K562 (cell line): ENCODE data around the gene OR8A1. TPM values are rescaled to one million over a fixed set of nuclear protein-coding genes. Genes with fewer than 3 reads are reported as not detected.
A peak's percentile ranks its signal among the peaks of the same experiment; 100 is the strongest.

Experiments used
- ATAC-seq: fragments of 200-7000 bp; cut with Tn5 transposase; 3 replicates; pipeline ENCODE4 v1.9.1; 2020; ENCODE audit warnings: moderate library complexity
- BruUV-seq: library from RNA; stranded (reverse); fragments of 400-500 nt; replicated peaks from 2 replicates; lab custom pipeline; 2021; lab: Mats Ljungman, UMichigan
- CTCF ChIA-PET: fragments of 300-600 bp; formaldehyde crosslinking; extraction: SDS; loops from one replicate; lab custom pipeline; 2021; ENCODE audit warnings: low intra/inter-chr PET ratio; lab: Yijun Ruan, JAX
- POLR2A ChIA-PET: fragments of 300-600, 350-650 bp; sonication (Branson Sonifier 250); formaldehyde crosslinking; extraction: SDS; loops from one replicate; lab custom pipeline; 2021; ENCODE audit warnings: antibody characterized with exemption, inconsistent platforms; lab: Yijun Ruan, JAX
- DNase-seq, 4 experiments: peaks; one replicate each; pipeline versions ENCODE4 v3.0.0 to v3.0.0-alpha.2; 2011 to 2018; ENCODE audit warnings: low spot score in 3 of 4, mixed read lengths in 3 of 4; ENCODE audit errors: extremely low read depth in 1 of 4
- FAIRE-seq: peaks from 2 replicates; lab custom pipeline; 2011; peaks lifted over from hg19 to GRCh38; lab: Jason Lieb, UNC
- H2AFZ ChIP-seq: 2 replicates; pipeline ENCODE4 v1.6.0; 2011; ENCODE audit warnings: low read depth, low read length, control low read depth, inconsistent platforms
- H3K27ac ChIP-seq: fragments of 200-600 bp; 3 replicates; pipeline ENCODE4 v1.8.0; 2011; ENCODE audit warnings: low read depth, mild to moderate bottlenecking, control low read depth, inconsistent platforms, low read length, moderate library complexity, mixed read lengths; ENCODE audit errors: extremely low read depth
- H3K27me3 ChIP-seq, 2 experiments: fragments of 300-600 bp in 1 of 2; 2 replicates in 1 of 2; 3 replicates in 1 of 2; pipeline versions ENCODE4 v1.6.0 to v1.8.0; 2011; ENCODE audit warnings: inconsistent platforms in 2 of 2, low read length in 2 of 2, mild to moderate bottlenecking in 1 of 2, mixed read lengths in 1 of 2, moderate library complexity in 1 of 2; ENCODE audit not compliant: control insufficient read depth in 2 of 2, insufficient read depth in 2 of 2
- H3K36me3 ChIP-seq: fragments of 300-600 bp; 3 replicates; pipeline ENCODE4 v1.8.0; 2011; ENCODE audit warnings: mild to moderate bottlenecking, low read length, inconsistent platforms; ENCODE audit not compliant: control insufficient read depth, insufficient read depth
- H3K4me1 ChIP-seq, 2 experiments: fragments of 200-600 bp in 1 of 2; replicated peaks in 1 of 2; 2 replicates in 1 of 2; 3 replicates in 1 of 2; pipeline versions ENCODE4 v1.5.1 to v1.8.0; 2011; ENCODE audit warnings: inconsistent platforms in 2 of 2, low read length in 2 of 2, mild to moderate bottlenecking in 1 of 2, mixed read lengths in 1 of 2, moderate library complexity in 1 of 2; ENCODE audit not compliant: control insufficient read depth in 2 of 2, insufficient read depth in 2 of 2
- H3K4me2 ChIP-seq: 2 replicates; pipeline ENCODE4 v1.6.1; 2011; ENCODE audit warnings: low read length, control low read depth, inconsistent platforms, mixed read lengths; ENCODE audit not compliant: insufficient read depth
- H3K4me3 ChIP-seq: fragments of 200-600 bp; sonication (generic), shearing (Covaris generic); 2 replicates; pipeline ENCODE4 v1.5.1; 2016; ENCODE audit warnings: control low read depth, inconsistent platforms
- H3K79me2 ChIP-seq: fragments of 200-600 bp; 3 replicates; pipeline ENCODE4 v1.8.0; 2011; ENCODE audit warnings: low read length, inconsistent platforms; ENCODE audit not compliant: control insufficient read depth, insufficient read depth
- H3K9ac ChIP-seq, 2 experiments: 2 replicates each; pipeline versions ENCODE4 v1.6.0 to v1.6.1; 2011; ENCODE audit warnings: low read depth in 2 of 2, low read length in 2 of 2, control low read depth in 1 of 2, inconsistent platforms in 1 of 2, mild to moderate bottlenecking in 1 of 2, mixed read lengths in 1 of 2; ENCODE audit not compliant: insufficient read depth in 1 of 2
- H3K9me1 ChIP-seq: one replicate; pipeline ENCODE4 v1.6.0; 2011; ENCODE audit warnings: inconsistent platforms, mild to moderate bottlenecking, low read length, moderate library complexity; ENCODE audit not compliant: control insufficient read depth, insufficient read depth
- H3K9me3 ChIP-seq: replicated peaks from 2 replicates; pipeline ENCODE4 v1.5.1; 2011; ENCODE audit warnings: low read depth, low read length, inconsistent platforms; ENCODE audit not compliant: control insufficient read depth, insufficient read depth
- H4K20me1 ChIP-seq: replicated peaks from 2 replicates; pipeline ENCODE4 v1.6.1; 2011; ENCODE audit warnings: low read length, inconsistent platforms, mixed read lengths; ENCODE audit not compliant: control insufficient read depth, insufficient read depth
- ATF3 ChIP-seq, 2 experiments: fragments of 450-650 bp in 1 of 2; sonication (generic) in 1 of 2; formaldehyde crosslinking in 1 of 2; IDR thresholded peaks in 1 of 2; conservative IDR thresholded peaks in 1 of 2; 2 replicates each; pipeline versions ENCODE4 v1.6.1 to v1.8.1; 2016 to 2023; ENCODE audit warnings: mild to moderate bottlenecking in 2 of 2, moderate library complexity in 2 of 2, inconsistent platforms in 1 of 2, missing genetic modification reagents in 1 of 2
- FOXA3 ChIP-seq, 2 experiments: fragments of 450-650 bp in 1 of 2; sonication (generic) in 1 of 2; formaldehyde crosslinking; IDR thresholded peaks in 1 of 2; conservative IDR thresholded peaks in 1 of 2; 2 replicates each; pipeline versions ENCODE4 v1.4.0 to v1.8.0; 2020 to 2022; ENCODE audit warnings: mild to moderate bottlenecking in 2 of 2, missing genetic modification reagents in 1 of 2
- SAFB ChIP-seq: fragments of 200-400 bp; formaldehyde crosslinking; IDR thresholded peaks from 2 replicates; pipeline ENCODE4 v1.6.1; 2017; ENCODE audit warnings: low read depth, low read length, borderline replicate concordance
- THRAP3 ChIP-seq: fragments of 450-650 bp; IDR thresholded peaks from 2 replicates; pipeline ENCODE4 v1.6.1; 2016; ENCODE audit warnings: mild to moderate bottlenecking, inconsistent platforms, borderline replicate concordance
- ZNF143 ChIP-seq: sonication (generic); formaldehyde crosslinking; IDR thresholded peaks from 2 replicates; pipeline ENCODE4 v1.9.0; 2022; ENCODE audit warnings: mild to moderate bottlenecking, missing genetic modification reagents
- ZNF609 ChIP-seq: sonication (generic); formaldehyde crosslinking; IDR thresholded peaks from 2 replicates; pipeline ENCODE4 v1.8.1; 2023; ENCODE audit warnings: missing genetic modification reagents, mild to moderate bottlenecking, borderline replicate concordance
- WGBS: fragments of 100-300 bp; shearing (Covaris generic); methylation state at CpG from one replicate; pipeline ENCODE4 v1.1.6; 2016; ENCODE audit warnings: low coverage, mixed read lengths; ENCODE audit not compliant: insufficient coverage; ENCODE audit errors: missing lambda C conversion rate; 5-methylcytosine and 5-hydroxymethylcytosine counted together
- in situ Hi-C: fragments of 300-500 bp; cut with MboI; formaldehyde crosslinking; loops from 4 replicates; pipeline ENCODE4 v1.15.0; 2018; ENCODE audit warnings: inconsistent platforms, mixed read lengths
- intact Hi-C: fragments of 100-400 bp; cut with micrococcal nuclease; formaldehyde crosslinking; loops from 2 replicates; pipeline ENCODE4 v1.14.2; 2022
- polyA plus RNA-seq, 8 experiments: library from polyadenylated mRNA; depleted of rRNA in 4 of 8; stranded (reverse) in 5 of 8; unstranded in 3 of 8; fragments of >200 nt; fragmentation: Nextera tagmentation in 2 of 8; fragmentation: Illumina TruSeq in 1 of 8; extraction: Ambion mirVana in 2 of 8; extraction: Trizol in 1 of 8; gene quantifications; 2 replicates each; pipeline versions ENCODE4 v1.2.1 to v1.2.3, GENCODE V29; 2011 to 2014; ENCODE audit warnings: inconsistent platforms in 1 of 8, missing spikeins in 1 of 8
- total RNA-seq, 7 experiments: library from RNA; depleted of rRNA in 6 of 7; stranded (reverse); fragments of >200 nt in 6 of 7; fragmentation: Illumina TruSeq in 2 of 7; extraction: Trizol in 2 of 7; gene quantifications; 2 replicates each; pipeline versions ENCODE4 v1.2.1 to v1.2.3, GENCODE V29; 2011 to 2021; ENCODE audit warnings: low replicate concordance in 1 of 7

OR8A1 gene
- total and polyA plus RNA-seq, 9 of the 15 experiments (the other 6 are each of a cell fraction or from before 2014, with no cell fraction given): 0.27 to 2.7 (median 1.4) TPM

GRCh38 chr11:124583781-124584180, 14.0 kb downstream of the OR8A1 start:
- Histone ChIP-seq H3K9me1 (no peaks in the 10 kb centered on the region), H2AFZ (no peak overlapping the region), H3K79me2 (no peaks in the 10 kb centered on the region), H4K20me1 (no peaks in the 10 kb centered on the region), H3K4me2 (no peak overlapping the region), H3K27ac (no peak overlapping the region), H3K27me3 (no peaks in the 10 kb centered on the region), H3K36me3 (no peaks in the 10 kb centered on the region), H3K9ac (no peak overlapping the region), H3K9me3 (no peaks in the 10 kb centered on the region), H3K4me3 (no peak overlapping the region), H3K4me1 (peaks cover 0 to 5% of the 10 kb centered on the region in 2 experiments; a peak in 2 of 5 replicates)
- intact Hi-C loops: loop anchor here (10.0 kb wide), 1 partner anchor 389 kb away; no protein-coding TSS in a partner anchor
- in situ Hi-C loops: loop anchor here (25.0 kb wide), 1 partner anchor 521 kb away; no protein-coding TSS in a partner anchor
- POLR2A ChIA-PET: interaction anchor here (0.8 kb wide), 1 partner anchor 15 kb away, joined by 3 read pairs; no protein-coding TSS in a partner anchor
- WGBS: 42% methylated on average over 8 of the region's 8 CpGs
- BruUV-seq: no TSS peak
- CTCF ChIA-PET: interaction anchor here (0.8 kb wide), 1 partner anchor 476 kb away, joined by 3 read pairs; no protein-coding TSS in a partner anchor
- FAIRE-seq: no peak
- TF ChIP-seq THRAP3: no peak
- TF ChIP-seq FOXA3 (CRISPR knock-in tag; conservative IDR thresholded peaks at IDR 0.05 in 1 of 2, IDR thresholded peaks at IDR 0.05 in 1 of 2): peak in 1 of 2 experiments; percentile 35; a peak in 1 of 4 replicates
- DNase-seq: no peak
- ATAC-seq: no peak

GRCh38 chr11:124584681-124585372, 15.0 kb downstream of the OR8A1 start:
- H3K9me1 ChIP-seq: no peaks in the 10 kb centered on the region
- no peak for ATAC-seq
- in situ Hi-C loops: loop anchor here (5.0 to 25.0 kb wide), 2 partner anchors 168 to 523 kb away; no protein-coding TSS in a partner anchor
- BruUV-seq: no TSS peak
- no peak overlapping the region for H3K27ac ChIP-seq
- no peaks in the 10 kb centered on the region for H3K9me3 ChIP-seq
- ChIA-PET POLR2A (no interaction called here), CTCF (interaction anchor here (0.6 to 1.1 kb wide), 3 partner anchors 170 to 514 kb away, joined by 3 to 7 read pairs (median 4); no protein-coding TSS in a partner anchor)
- no peaks in the 10 kb centered on the region for H3K27me3 ChIP-seq
- no peak overlapping the region for H2AFZ ChIP-seq
- DNase-seq: no peak
- H4K20me1 ChIP-seq: no peaks in the 10 kb centered on the region
- H3K9ac ChIP-seq: no peak overlapping the region
- no peaks in the 10 kb centered on the region for H3K79me2 ChIP-seq
- H3K4me3 ChIP-seq: no peak overlapping the region
- WGBS: 25% methylated on average over 4 of the region's 4 CpGs
- FAIRE-seq: no peak
- peaks cover 0 to 5% of the 10 kb centered on the region in 2 experiments; a peak in 2 of 5 replicates for H3K4me1 ChIP-seq
- H3K36me3 ChIP-seq: no peaks in the 10 kb centered on the region
- H3K4me2 ChIP-seq: no peak overlapping the region
- intact Hi-C loops: loop anchor here (10.0 kb wide), 1 partner anchor 390 kb away; no protein-coding TSS in a partner anchor
- TF ChIP-seq ZNF609 (no peak), SAFB (no peak), ATF3 (IDR thresholded peaks at IDR 0.05) (no peak), ATF3 (CRISPR knock-in tag; conservative IDR thresholded peaks at IDR 0.05) (no peak), ZNF143 (CRISPR knock-in tag) (no peak)
